Heart left ventricle (tissue), 16 donors: ENCODE results near the gene STYXL1. TPM values are rescaled to one million over a fixed set of nuclear protein-coding genes. Genes with fewer than 3 reads are reported as not detected.
A peak's percentile ranks its signal among the peaks of the same experiment; 100 is the strongest.

Experiments used
- ATAC-seq, 4 donors: fragments of 200-7000 bp; cut with Tn5 transposase; one replicate each; pipeline ENCODE4 v1.9.1; 2020 to 2022; ENCODE audit warnings: moderate library complexity in 4 of 4, mild to moderate bottlenecking in 3 of 4, moderate number of reproducible peaks in 1 of 4
- DNase-seq, 5 donors: peaks; one replicate each; pipeline ENCODE4 v3.0.0-alpha.2; 2020
- H3K27ac ChIP-seq, 12 donors: fragments of 200-600 bp; sonication (generic) in 4 of 12; one replicate each; pipeline versions ENCODE4 v1.5.0 to v1.8.0; 2016 to 2022; ENCODE audit warnings: mild to moderate bottlenecking in 2 of 12
- H3K27me3 ChIP-seq, 9 donors: fragments of 200-600 bp; sonication (generic) in 2 of 9; one replicate each; pipeline versions ENCODE4 v1.5.1 to v1.8.0; 2016 to 2022; ENCODE audit warnings: mild to moderate bottlenecking in 3 of 9
- H3K36me3 ChIP-seq, 9 donors: fragments of 200-600 bp; sonication (generic) in 2 of 9; one replicate each; pipeline versions ENCODE4 v1.5.0 to v1.8.0; 2018 to 2022; ENCODE audit warnings: mild to moderate bottlenecking in 2 of 9
- H3K4me1 ChIP-seq, 12 donors: fragments of 200-600 bp; sonication (generic) in 4 of 12; one replicate each; pipeline versions ENCODE4 v1.5.0 to v1.8.0; 2016 to 2022; ENCODE audit warnings: mild to moderate bottlenecking in 3 of 12
- H3K4me3 ChIP-seq, 12 donors: fragments of 200-600 bp; sonication (generic) in 4 of 12; one replicate each; pipeline versions ENCODE4 v1.5.0 to v1.8.0; 2017 to 2022; ENCODE audit warnings: mild to moderate bottlenecking in 9 of 12, moderate library complexity in 4 of 12
- H3K9me3 ChIP-seq, 12 donors: fragments of 200-600 bp; sonication (generic) in 4 of 12; one replicate each; pipeline versions ENCODE4 v1.5.0 to v1.8.0; 2016 to 2022; ENCODE audit warnings: mild to moderate bottlenecking in 1 of 12
- POLR2A ChIP-seq, 2 donors: fragments of 450-650 bp; IDR thresholded peaks; one replicate each; pipeline ENCODE4 v1.6.1; 2017; ENCODE audit warnings: antibody characterized with exemption in 2 of 2, mild to moderate bottlenecking in 2 of 2, moderate library complexity in 2 of 2
- WGBS, 4 donors: extraction: QIAGEN DNeasy Blood & Tissue Kit in 2 of 4; methylation state at CpG; one replicate each; pipeline versions ENCODE4 v1.1.5 to v1.1.7; 2013 to 2018; 5-methylcytosine and 5-hydroxymethylcytosine counted together
- intact Hi-C, 10 donors: fragments of 100-400 bp; cut with DNase I; formaldehyde crosslinking; loops; one replicate each; pipeline versions ENCODE4 v1.11.1 to v1.14.2; 2022
- polyA plus RNA-seq, 2 donors: library from polyadenylated mRNA; stranded (reverse); fragments of 200-250 nt; gene quantifications; one replicate each; pipeline ENCODE4 v1.2.3, GENCODE V29; 2013
- total RNA-seq, 9 donors: library from RNA; depleted of rRNA in 2 of 9; stranded (reverse); fragments of >200 nt in 2 of 9; fragmentation: NEBNext Ultra II Directional in 3 of 9; extraction: Animal tissue kit (Norgen Biotek cat#: 25700) in 3 of 9; gene quantifications; one replicate each; pipeline versions ENCODE4 v1.1.0 to v1.2.4, GENCODE V29; 2016 to 2023
- TF ChIP-seq, protein P1 (sequence below), 12 donors: fragments of 200-600 bp; sonication (generic) in 4 of 12; IDR thresholded peaks; one replicate each; pipeline versions ENCODE4 v1.5.0 to v1.8.0; 2018 to 2022; ENCODE audit warnings: antibody characterized with exemption in 12 of 12, mild to moderate bottlenecking in 5 of 12
- donor health status: ischemic (EF 13 %, LVEDD 7.1; RV severe dilation, severe dysfunction).
- donor health status: healthy with polysubstance abuse.
- donor health status: DM: no; HTN: yes; CAD: no.
- donor health status: DM: no; HTN: no; CAD: no.
- donor health status: ischemic (EF 25% LVEDD 6.9; RV normal size, moderate dysfunction).
- donor health status: ischemic (EF 25% LVEDD 5.7; RV mildly dilated, moderate dysfunction).
- donor health status: healthy.
- donor health status: DM: yes; HTN: yes; CAD: no.
- donor health status: ischemic (EF 35%, LVEDD 5.7; RV mildly dilated, moderate dysfunction).
- donor health status: nonischemic (EF 11% LVEDD 7.7; RV severe dilation, severe dysfunction).
- donor health status: DM: yes; HTN: yes; CAD: no.
- donor health status: PGD.
- donor health status: ischemic (EF 29% LVEDD 5.4; RV normal size, mild dysfunction).
- donor health status: nonischemic (EF 23%, LVEDD 6.1; RV moderate dilation, normal function).

The STYXL1 gene
- total and polyA plus RNA-seq, 11 donors: 7.9 to 44.3 (median 19.1) TPM

DNA sequence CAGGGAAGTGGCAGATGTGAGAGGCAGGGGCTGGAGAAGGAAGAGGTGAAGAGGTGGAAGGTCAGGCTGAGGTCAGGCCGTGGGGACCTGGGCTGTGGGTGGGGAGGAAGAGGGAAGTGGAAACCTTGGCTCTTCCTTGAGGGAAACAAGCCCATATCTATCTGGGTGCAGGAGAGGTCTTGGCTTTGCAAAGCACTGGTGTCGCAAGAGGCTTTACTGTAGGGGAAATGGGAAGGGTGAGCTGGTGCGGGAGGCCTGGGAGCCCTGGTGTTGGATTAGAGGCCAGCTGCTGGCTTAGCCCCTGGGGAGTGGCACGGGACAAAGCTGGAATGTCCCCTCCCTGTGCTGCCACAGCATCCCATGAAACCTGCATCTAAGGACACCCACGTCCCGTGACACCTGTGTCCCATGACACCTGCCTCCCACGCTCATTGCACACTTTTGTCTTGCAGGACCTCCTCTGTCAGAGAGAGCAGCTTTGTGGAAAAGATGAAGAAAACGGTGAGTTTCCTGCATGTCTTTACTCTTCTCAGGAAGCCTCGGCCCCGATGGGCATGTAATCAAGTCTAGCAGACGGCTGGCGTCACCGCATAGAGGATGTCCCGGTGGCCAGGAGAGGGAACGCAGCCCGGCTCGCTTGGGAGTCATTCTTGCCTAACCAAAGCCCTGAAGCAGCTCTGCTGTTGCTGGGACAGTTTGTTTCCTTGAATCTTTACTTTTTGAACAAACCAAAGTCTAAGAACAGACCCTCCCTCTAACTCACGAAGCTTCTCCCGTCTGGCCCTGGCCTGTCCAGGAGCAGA lies 75.6 kb downstream of the STYXL1 start:
- Histone ChIP-seq H3K4me3 (no peak overlapping the region), H3K36me3 (peaks cover 0 to 37% (median 20%) of the 10 kb centered on the region in 9 donors), H3K27ac (peak overlapping the region; percentile 20 to 79 (median 60)), H3K27me3 (no peaks in the 10 kb centered on the region), H3K9me3 (no peaks in the 10 kb centered on the region), H3K4me1 (peaks cover 13 to 51% (median 45%) of the 10 kb centered on the region in 12 donors)
- ATAC-seq (peak; percentile 41 to 62 (median 56)), DNase-seq (peak in 4 of 5 donors; percentile 64 to 83 (median 79))
- TF ChIP-seq, protein P1, sequence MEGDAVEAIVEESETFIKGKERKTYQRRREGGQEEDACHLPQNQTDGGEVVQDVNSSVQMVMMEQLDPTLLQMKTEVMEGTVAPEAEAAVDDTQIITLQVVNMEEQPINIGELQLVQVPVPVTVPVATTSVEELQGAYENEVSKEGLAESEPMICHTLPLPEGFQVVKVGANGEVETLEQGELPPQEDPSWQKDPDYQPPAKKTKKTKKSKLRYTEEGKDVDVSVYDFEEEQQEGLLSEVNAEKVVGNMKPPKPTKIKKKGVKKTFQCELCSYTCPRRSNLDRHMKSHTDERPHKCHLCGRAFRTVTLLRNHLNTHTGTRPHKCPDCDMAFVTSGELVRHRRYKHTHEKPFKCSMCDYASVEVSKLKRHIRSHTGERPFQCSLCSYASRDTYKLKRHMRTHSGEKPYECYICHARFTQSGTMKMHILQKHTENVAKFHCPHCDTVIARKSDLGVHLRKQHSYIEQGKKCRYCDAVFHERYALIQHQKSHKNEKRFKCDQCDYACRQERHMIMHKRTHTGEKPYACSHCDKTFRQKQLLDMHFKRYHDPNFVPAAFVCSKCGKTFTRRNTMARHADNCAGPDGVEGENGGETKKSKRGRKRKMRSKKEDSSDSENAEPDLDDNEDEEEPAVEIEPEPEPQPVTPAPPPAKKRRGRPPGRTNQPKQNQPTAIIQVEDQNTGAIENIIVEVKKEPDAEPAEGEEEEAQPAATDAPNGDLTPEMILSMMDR (IDR thresholded peaks at IDR 0.05): peak in 3 of 12 donors; percentile 11 to 23 (median 15)
- TF ChIP-seq POLR2A (IDR thresholded peaks at IDR 0.05): no peak
- intact Hi-C loops: no loop called here
- 45 to 57% (median 46%) methylated on average over 18 to 19 of the region's 19 CpGs for WGBS, 4 donors

DNA sequence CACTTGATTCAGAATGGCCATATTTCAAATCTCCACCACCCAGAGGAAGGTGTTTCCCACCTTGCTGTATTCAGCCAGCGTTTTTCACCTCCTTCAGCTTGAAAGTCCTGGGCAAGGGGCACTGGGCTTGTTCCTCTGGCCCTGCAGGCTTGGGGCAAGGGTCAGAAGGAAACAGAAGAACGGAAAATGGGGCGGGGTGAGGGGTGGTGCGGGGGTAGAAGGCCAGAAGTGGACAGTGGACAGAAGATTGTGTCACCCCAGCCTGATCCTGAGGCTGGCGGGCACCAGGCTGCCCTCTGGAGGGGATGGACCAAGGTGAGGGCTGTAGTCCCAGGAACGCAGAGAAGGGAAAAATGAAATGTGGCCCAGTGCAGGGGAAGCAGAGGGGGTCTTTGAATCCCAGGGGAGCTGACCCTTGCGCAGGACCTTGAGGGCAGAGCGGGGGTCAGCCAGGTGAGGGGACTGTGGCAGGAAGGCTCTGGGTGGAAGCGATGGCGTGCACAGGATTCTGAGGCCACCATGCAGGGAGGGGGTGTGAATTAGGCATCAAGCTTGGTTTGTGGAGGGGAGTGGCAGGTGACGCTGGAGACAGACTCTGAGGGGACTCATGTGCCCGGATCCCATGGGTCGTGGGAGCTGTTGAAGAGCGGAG lies 76.4 kb downstream of the STYXL1 start:
- no peak for DNase-seq
- ATAC-seq: no peak
- no peaks in the 10 kb centered on the region for H3K9me3 ChIP-seq
- H3K27ac ChIP-seq: peak overlapping the region in 11 of 12 donors; percentile 20 to 79 (median 60)
- no peaks in the 10 kb centered on the region for H3K27me3 ChIP-seq
- intact Hi-C loops: no loop called here
- 73 to 77% (median 74%) methylated on average over 14 of the region's 14 CpGs for WGBS, 4 donors
- H3K4me1 ChIP-seq: peaks cover 14 to 57% (median 51%) of the 10 kb centered on the region in 12 donors
- TF ChIP-seq, protein P1 (IDR thresholded peaks at IDR 0.05): no peak
- TF ChIP-seq POLR2A (IDR thresholded peaks at IDR 0.05): no peak
- H3K36me3 ChIP-seq: peaks cover 0 to 37% (median 20%) of the 10 kb centered on the region in 9 donors
- H3K4me3 ChIP-seq: no peak overlapping the region

DNA sequence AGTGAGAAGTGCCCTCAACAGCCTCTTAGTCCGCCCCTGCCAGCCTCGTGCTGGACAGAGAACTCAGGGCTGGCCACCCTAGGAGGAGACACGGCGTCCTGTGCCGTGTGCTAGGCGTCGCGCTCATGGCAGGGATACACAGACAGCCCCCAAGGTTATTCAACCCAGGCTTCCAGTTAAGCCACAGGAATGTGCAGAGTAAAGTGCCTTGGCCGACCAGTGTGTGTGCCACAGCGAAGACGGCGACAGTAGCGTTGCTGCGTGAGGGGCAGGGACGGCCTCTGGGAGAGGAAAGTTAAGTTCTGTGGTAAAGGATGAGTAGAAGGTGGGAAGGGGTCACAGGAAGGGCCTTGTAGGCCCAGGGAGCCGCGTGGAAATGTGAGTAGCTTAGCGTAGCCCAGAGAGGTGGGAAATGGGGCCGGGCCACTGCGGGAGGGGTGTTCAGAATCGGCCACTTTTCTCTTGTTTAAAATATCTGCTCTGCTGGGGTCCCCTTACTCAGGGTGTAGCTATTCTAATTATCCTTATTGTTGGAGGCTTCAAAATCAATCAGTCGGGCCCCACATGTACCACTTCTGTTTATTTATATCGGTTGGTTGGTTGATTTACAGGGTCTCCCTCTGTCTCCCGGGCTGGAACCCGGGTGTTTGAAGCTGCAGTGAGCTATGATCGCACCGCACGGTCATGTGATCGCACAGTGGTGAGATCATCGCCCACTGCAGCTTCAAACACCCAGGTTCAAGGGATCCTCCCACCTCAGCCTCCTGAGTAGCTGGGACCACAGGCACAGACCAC lies 77.9 kb downstream of the STYXL1 start:
- no peak overlapping the region for H3K4me3 ChIP-seq
- peaks cover 14 to 68% (median 62%) of the 10 kb centered on the region in 12 donors for H3K4me1 ChIP-seq
- H3K27ac ChIP-seq: peak overlapping the region in 11 of 12 donors; percentile 71 to 92 (median 83)
- no peak for DNase-seq
- no peaks in the 10 kb centered on the region for H3K27me3 ChIP-seq
- 91 to 95% (median 93%) methylated on average over 28 to 30 of the region's 30 CpGs for WGBS, 4 donors
- intact Hi-C loops: loop anchor here in 5 of 10 donors (5.0 to 10.0 kb wide), 4 partner anchors 42 to 95 kb away; partner anchors contain the start of genes POR (in 4 of the 5) and RHBDD2 (in 1 of the 5)
- TF ChIP-seq POLR2A (IDR thresholded peaks at IDR 0.05): no peak
- no peaks in the 10 kb centered on the region for H3K9me3 ChIP-seq
- peaks cover 0 to 37% (median 20%) of the 10 kb centered on the region in 9 donors for H3K36me3 ChIP-seq
- no peak for ATAC-seq

DNA sequence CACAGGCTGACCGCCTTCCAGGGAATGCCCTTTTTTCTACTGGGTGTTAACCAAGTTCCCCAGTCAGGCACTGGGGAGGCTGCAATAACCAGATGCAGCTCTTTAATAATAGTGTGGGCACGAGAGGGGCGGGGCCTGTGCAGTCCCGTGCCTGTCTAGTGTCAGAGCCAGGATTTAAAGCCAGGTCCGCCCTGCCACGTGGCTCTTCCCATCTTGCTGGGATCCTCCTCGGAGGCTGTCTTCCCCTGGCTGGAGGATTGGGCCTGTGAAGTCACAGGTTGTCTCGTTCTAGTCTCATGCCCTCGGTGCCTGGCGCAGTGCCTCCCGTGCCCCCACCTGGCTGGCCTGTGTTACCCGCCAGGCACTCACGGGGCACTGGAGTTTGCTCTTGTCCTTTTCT lies 78.6 kb downstream of the STYXL1 start:
- ATAC-seq (peak; percentile 24 to 49 (median 43)), DNase-seq (peak in 3 of 5 donors; percentile 54 to 75 (median 60))
- peak overlapping the region in 3 of 12 donors; percentile 25 to 32 (median 31) for H3K4me3 ChIP-seq
- H3K4me1 ChIP-seq: peaks cover 14 to 73% (median 62%) of the 10 kb centered on the region in 12 donors
- no peaks in the 10 kb centered on the region for H3K9me3 ChIP-seq
- H3K27ac ChIP-seq: peak overlapping the region; percentile 71 to 92 (median 83)
- H3K36me3 ChIP-seq: peaks cover 0 to 32% (median 15%) of the 10 kb centered on the region in 9 donors
- TF ChIP-seq POLR2A (IDR thresholded peaks at IDR 0.05): no peak
- TF ChIP-seq, protein P1 (IDR thresholded peaks at IDR 0.05): no peak
- intact Hi-C loops: loop anchor here in 5 of 10 donors (5.0 to 10.0 kb wide), 4 partner anchors 43 to 94 kb away; partner anchors contain the start of genes POR (in 4 of the 5) and RHBDD2 (in 1 of the 5)
- H3K27me3 ChIP-seq: no peaks in the 10 kb centered on the region
- 50 to 60% (median 57%) methylated on average over 13 of the region's 13 CpGs for WGBS, 4 donors
